GM19025 (cell line): ENCODE results near the gene NDUFA7.
"Not testable (repeated sequence)": the region's sequence is repeated elsewhere in the genome, so short reads cannot be mapped to it uniquely, and the experiment has no call there.

Experiments
- ATAC-seq: cut with Tn5 transposase; IDR thresholded peaks from one replicate; pipeline ENCODE4 v1.9.1; 2021; ENCODE audit warnings: mild to moderate bottlenecking, low read depth, moderate library complexity; ENCODE audit not compliant: unreplicated experiment

Gene NDUFA7

GRCh38 chr19:8321067-8321985, at the start of gene NDUFA7, which contains the start of gene RPS28:
Gene NDUFA7, minus strand, starts transcription at chr19:8321375. Its CDS starts 17 bp downstream, at chr19:8321358.
Gene RPS28, plus strand, starts transcription at chr19:8321496. Its CDS starts 35 bp downstream, at chr19:8321531.
- ATAC-seq = peak; percentile 81

- ATAC-seq = no peak
Measured at GRCh38 chr19:8370176-8371010, 49.2 kb upstream of the NDUFA7 start.

- no peak for ATAC-seq
Measured at GRCh38 chr19:8367327-8368001, 46.3 kb upstream of the NDUFA7 start.

DNA sequence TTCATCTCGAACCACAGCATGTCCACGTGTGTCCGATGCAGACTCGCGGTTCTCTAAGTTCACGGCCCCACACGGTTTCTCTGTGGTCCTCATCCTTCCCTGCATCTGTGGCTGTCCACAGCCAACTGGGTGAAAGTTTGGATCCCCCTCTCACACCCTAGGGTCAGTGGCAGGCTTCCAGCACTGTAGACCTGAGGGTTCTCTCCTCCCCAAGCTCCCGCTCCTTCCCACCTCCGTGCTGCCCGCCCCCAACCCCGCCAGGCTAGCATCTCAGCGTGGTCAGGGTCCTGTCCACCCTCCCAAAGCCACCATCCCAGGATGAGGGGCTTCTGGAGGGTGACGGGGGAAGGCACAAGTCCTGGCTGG, 45.8 kb upstream of the NDUFA7 start:
- ATAC-seq = no peak

DNA sequence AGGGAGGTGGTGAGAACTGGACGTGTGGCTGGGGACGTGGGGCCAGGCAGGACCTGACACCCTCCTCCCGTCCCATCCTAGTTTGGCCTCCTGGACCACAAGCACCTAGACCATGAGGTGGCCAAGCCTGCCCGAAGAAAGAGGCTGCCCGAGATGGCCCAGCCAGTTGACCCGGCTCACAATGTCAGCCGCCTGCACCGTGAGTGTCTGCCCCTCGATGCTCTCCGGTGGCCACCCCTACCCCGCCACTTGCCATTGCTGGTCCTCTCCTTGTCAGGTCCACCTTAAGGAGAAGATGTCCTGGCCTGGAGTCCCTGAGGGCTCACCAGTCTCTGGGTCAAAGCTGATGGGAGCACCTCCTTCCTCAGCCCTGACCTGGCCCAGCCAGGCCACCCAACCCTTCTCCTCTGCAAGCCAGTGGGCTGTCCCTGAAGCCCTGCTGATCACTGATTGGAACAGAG, 45.0 kb upstream of the NDUFA7 start:
- ATAC-seq = no peak

- no peak for ATAC-seq
Measured at GRCh38 chr19:8363803-8364771, 42.9 kb upstream of the NDUFA7 start, which contains the start of gene ANGPTL4. Gene ANGPTL4, plus strand, starts transcription at chr19:8364155. Its CDS starts 167 bp downstream, at chr19:8364322.

GRCh38 chr19:8361921-8362793, 41.0 kb upstream of the NDUFA7 start:
- no peak for ATAC-seq

GRCh38 chr19:8360196-8360595, 39.0 kb upstream of the NDUFA7 start:
- ATAC-seq = no peak

- no peak for ATAC-seq
Measured at GRCh38 chr19:8358948-8359347, 37.8 kb upstream of the NDUFA7 start.

- no peak for ATAC-seq
Measured at GRCh38 chr19:8357007-8357521, 35.9 kb upstream of the NDUFA7 start.

DNA sequence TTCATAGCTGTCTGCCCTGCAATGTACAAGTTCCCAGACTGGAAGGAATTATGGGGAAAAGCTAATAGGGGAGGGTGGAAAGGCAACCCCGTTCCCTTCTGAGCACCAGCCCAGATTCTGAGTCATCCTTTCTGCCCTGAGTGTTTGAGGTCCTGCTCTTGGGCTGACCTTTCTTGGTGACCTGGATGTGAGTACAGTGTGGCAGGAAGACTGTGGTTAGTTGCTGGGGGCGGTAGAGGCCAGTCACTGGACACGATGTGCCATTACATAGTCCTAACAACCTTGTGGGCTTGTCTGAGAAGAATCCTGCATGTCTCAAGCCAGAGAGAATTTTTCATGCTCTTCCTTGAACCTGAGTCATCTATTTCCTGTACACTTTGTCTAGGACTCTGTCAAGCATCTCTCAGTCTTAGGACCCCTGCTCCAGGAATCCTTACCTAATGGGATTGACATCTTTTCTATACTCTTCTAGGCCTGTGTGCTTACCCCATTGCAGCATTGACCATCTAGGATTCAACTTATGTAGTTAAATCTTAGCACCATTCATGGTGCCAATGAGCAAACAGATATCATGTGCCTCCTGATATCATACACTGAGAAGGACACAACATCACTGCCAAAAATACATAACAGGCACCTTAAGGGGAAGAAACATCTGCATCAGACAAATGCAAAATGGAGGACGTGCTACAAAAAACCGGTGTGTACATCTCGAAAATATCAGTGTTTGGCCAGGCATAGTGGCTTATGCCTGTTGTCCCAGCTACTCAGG, 34.6 kb upstream of the NDUFA7 start:
- ATAC-seq = no peak

- not testable (repeated sequence) for ATAC-seq
Measured at GRCh38 chr19:8352845-8353244, 31.7 kb upstream of the NDUFA7 start.

DNA sequence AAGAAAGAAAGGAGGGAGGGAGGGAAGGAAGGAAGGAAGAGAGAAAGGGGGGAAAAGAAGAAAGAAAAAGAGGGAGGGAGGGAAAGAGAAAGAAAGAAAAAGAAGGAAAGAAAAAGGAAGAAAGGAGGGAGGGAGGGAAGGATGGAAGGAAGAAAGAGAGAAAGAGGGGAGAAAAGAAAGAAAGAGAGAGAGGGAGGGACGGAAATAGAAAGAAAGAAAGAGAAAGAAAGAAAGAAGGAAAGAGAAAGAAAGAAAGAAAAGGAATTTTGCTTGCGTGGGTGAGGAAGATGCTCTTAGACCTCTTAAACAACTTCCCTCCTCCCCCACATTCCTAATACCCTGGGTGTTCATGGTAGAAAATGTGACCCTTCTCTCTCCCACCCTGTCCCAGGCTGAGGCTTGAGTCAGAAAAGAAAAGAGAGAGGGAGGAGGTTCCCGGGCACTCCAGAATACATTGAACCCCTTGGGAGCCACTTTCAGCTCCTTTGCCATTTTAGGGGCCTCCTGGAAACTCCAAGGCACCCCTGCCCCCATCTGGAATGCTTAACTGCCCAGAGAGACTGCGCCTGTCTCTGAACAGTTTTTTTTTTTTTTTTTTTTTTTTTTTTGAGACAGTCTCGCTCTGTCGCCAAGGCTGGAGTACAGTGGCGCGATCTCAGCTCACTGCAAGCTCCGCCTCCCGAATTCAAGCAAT, 31.1 kb upstream of the NDUFA7 start:
- no peak for ATAC-seq

- not testable (repeated sequence) for ATAC-seq
Measured at GRCh38 chr19:8349629-8350372, 28.6 kb upstream of the NDUFA7 start.

- no peak for ATAC-seq
Measured at GRCh38 chr19:8343483-8343844, 22.3 kb upstream of the NDUFA7 start.
